SK-N-SH (cell line): Measurements from ENCODE around the gene WWP2. TPM values are rescaled to one million over a fixed set of nuclear protein-coding genes. Genes with fewer than 3 reads are reported as not detected.

Source experiments
- CTCF ChIA-PET: fragments of 300-600, 350-600 bp; formaldehyde crosslinking; extraction: SDS; loops from one replicate; lab custom pipeline; 2021; lab: Yijun Ruan, JAX
- POLR2A ChIA-PET: fragments of 350-600 bp; sonication (Branson Sonifier 250); formaldehyde crosslinking; extraction: SDS; loops from one replicate; lab custom pipeline; 2020; ENCODE audit warnings: antibody characterized with exemption, inconsistent platforms; lab: Yijun Ruan, JAX
- DNase-seq: peaks from one replicate; pipeline ENCODE4 v3.0.0; 2012
- H2AFZ ChIP-seq: fragments of 200-600 bp; sonication (generic); 2 replicates; pipeline ENCODE4 v1.8.1; 2016; ENCODE audit warnings: antibody characterized with exemption, mild to moderate bottlenecking, low read depth
- H3F3A ChIP-seq: fragments of 200-600 bp; sonication (generic); replicated peaks from 2 replicates; pipeline ENCODE3; 2016; ENCODE audit warnings: antibody characterized with exemption, mild to moderate bottlenecking; ENCODE audit not compliant: insufficient read depth
- H3K27ac ChIP-seq, 2 experiments: fragments of 200-500 bp in 1 of 2; fragments of 200-600 bp in 1 of 2; sonication (Bioruptor generic) in 1 of 2; sonication (generic), shearing (Covaris generic) in 1 of 2; 2 replicates each; pipeline versions ENCODE4 v1.5.1 to v1.6.1; 2014 to 2016; ENCODE audit warnings: low read depth in 2 of 2, inconsistent platforms in 1 of 2, low read length in 1 of 2, mild to moderate bottlenecking in 1 of 2, mixed read lengths in 1 of 2
- H3K27me3 ChIP-seq: fragments of 200-600 bp; sonication (generic), shearing (Covaris generic); 2 replicates; pipeline ENCODE4 v1.6.1; 2016; ENCODE audit warnings: mixed run types; ENCODE audit not compliant: insufficient read depth
- H3K36me3 ChIP-seq, 2 experiments: fragments of 200-500 bp in 1 of 2; fragments of 200-600 bp in 1 of 2; sonication (Bioruptor generic) in 1 of 2; sonication (generic) in 1 of 2; replicated peaks in 1 of 2; 2 replicates each; pipeline versions ENCODE3 to v1.5.1; 2014 to 2016; ENCODE audit warnings: low read length in 1 of 2, mild to moderate bottlenecking in 1 of 2; ENCODE audit not compliant: insufficient read depth in 2 of 2, control insufficient read depth in 1 of 2
- H3K4me1 ChIP-seq, 2 experiments: fragments of 200-500 bp in 1 of 2; fragments of 200-600 bp in 1 of 2; sonication (Bioruptor generic) in 1 of 2; sonication (generic), shearing (Covaris generic) in 1 of 2; 2 replicates each; pipeline versions ENCODE4 v1.5.1 to v1.6.1; 2014 to 2016; ENCODE audit warnings: low read depth in 1 of 2, low read length in 1 of 2, mixed run types in 1 of 2; ENCODE audit not compliant: insufficient read depth in 2 of 2, control insufficient read depth in 1 of 2
- H3K4me2 ChIP-seq: fragments of 200-600 bp; sonication (generic), shearing (Covaris generic); 2 replicates; pipeline ENCODE4 v1.6.1; 2017; ENCODE audit warnings: mixed run types
- H3K4me3 ChIP-seq, 2 experiments: fragments of 200-500 bp in 1 of 2; fragments of 200-600 bp in 1 of 2; sonication (Bioruptor generic) in 1 of 2; sonication (generic), shearing (Covaris generic) in 1 of 2; 2 replicates each; pipeline versions ENCODE4 v1.5.1 to v1.8.1; 2014 to 2016; ENCODE audit warnings: low read depth in 2 of 2, inconsistent platforms in 1 of 2, low read length in 1 of 2, mild to moderate bottlenecking in 1 of 2, mixed read lengths in 1 of 2, moderate library complexity in 1 of 2
- H3K79me2 ChIP-seq: fragments of 200-600 bp; sonication (generic); 2 replicates; pipeline ENCODE4 v1.8.1; 2017; ENCODE audit warnings: mild to moderate bottlenecking; ENCODE audit not compliant: insufficient read depth
- H3K9ac ChIP-seq: fragments of 200-600 bp; sonication (generic); 2 replicates; pipeline ENCODE4 v1.6.1; 2017; ENCODE audit warnings: mixed run types
- H3K9me2 ChIP-seq: fragments of 200-600 bp; sonication (generic); 2 replicates; pipeline ENCODE4 v1.6.1; 2017; ENCODE audit warnings: mixed run types
- H3K9me3 ChIP-seq: fragments of 200-600 bp; sonication (generic); 2 replicates; pipeline ENCODE4 v1.6.1; 2017; ENCODE audit warnings: mixed run types, mild to moderate bottlenecking, moderate library complexity
- H4K20me1 ChIP-seq: fragments of 200-600 bp; sonication (generic); 2 replicates; pipeline ENCODE4 v1.6.1; 2017; ENCODE audit warnings: mild to moderate bottlenecking, mixed run types; ENCODE audit not compliant: insufficient read depth
- EP300 ChIP-seq, 2 experiments: IDR thresholded peaks; 2 replicates each; pipeline versions ENCODE4 v1.4.0 to v1.6.1; 2012; ENCODE audit warnings: borderline replicate concordance in 1 of 2, low read depth in 1 of 2, low read length in 1 of 2
- EZH2phosphoT487 ChIP-seq: fragments of 200-600 bp; sonication (generic); IDR thresholded peaks from 2 replicates; pipeline ENCODE4 v1.6.1; 2017; ENCODE audit warnings: low read depth, mixed run types, mild to moderate bottlenecking, antibody characterized with exemption, moderate library complexity, borderline replicate concordance
- FOXM1 ChIP-seq: IDR thresholded peaks from 2 replicates; pipeline ENCODE4 v1.4.0; 2012; ENCODE audit warnings: low read depth, mild to moderate bottlenecking
- GATA2 ChIP-seq: sonication (generic); formaldehyde crosslinking; IDR thresholded peaks from 2 replicates; pipeline ENCODE4 v1.5.0; 2020; ENCODE audit warnings: mild to moderate bottlenecking, missing genetic modification reagents
- MXI1 ChIP-seq: IDR thresholded peaks from 2 replicates; pipeline ENCODE4 v1.6.1; 2012; ENCODE audit warnings: mild to moderate bottlenecking, low read depth, low read length, improper control_type of control experiment
- NFIC ChIP-seq: IDR thresholded peaks from 2 replicates; pipeline ENCODE4 v1.4.0; 2012; ENCODE audit warnings: borderline replicate concordance
- RFX5 ChIP-seq: IDR thresholded peaks from 2 replicates; pipeline ENCODE4 v1.6.1; 2012; ENCODE audit warnings: mild to moderate bottlenecking, improper control_type of control experiment, low read length
- TEAD4 ChIP-seq: IDR thresholded peaks from 2 replicates; pipeline ENCODE4 v1.4.0; 2012; ENCODE audit warnings: mild to moderate bottlenecking, borderline replicate concordance; ENCODE audit not compliant: insufficient read depth
- WGBS: methylation state at CpG from one replicate; pipeline ENCODE4 v1.1.6; 2017; ENCODE audit warnings: low lambda C conversion rate; 5-methylcytosine and 5-hydroxymethylcytosine counted together
- polyA plus RNA-seq, 3 experiments: library from polyadenylated mRNA; depleted of rRNA; stranded (reverse); fragments of >200 nt; gene quantifications; 2 replicates each; pipeline ENCODE4 v1.2.3, GENCODE V29; 2012
- TF ChIP-seq, protein P1 (sequence below): IDR thresholded peaks from 2 replicates; pipeline ENCODE4 v1.4.0; 2012; ENCODE audit warnings: low read depth
- TF ChIP-seq, protein P2 (sequence below): fragments of 200-600 bp; sonication (generic); IDR thresholded peaks from 2 replicates; pipeline ENCODE4 v1.6.1; 2017; ENCODE audit warnings: antibody characterized with exemption, mild to moderate bottlenecking, moderate library complexity
- TF ChIP-seq, protein P3 (sequence below): fragments of 150-350 bp; IDR thresholded peaks from 2 replicates; pipeline ENCODE4 v1.6.1; 2017; ENCODE audit warnings: antibody characterized with exemption, low read length, low read depth, borderline replicate concordance
- TF ChIP-seq, protein P4 (sequence below): IDR thresholded peaks from 2 replicates; pipeline ENCODE4 v1.4.0; 2012; ENCODE audit warnings: low read depth, borderline replicate concordance

Gene WWP2
- polyA plus RNA-seq, 1 of the 3 experiments (the other 2 are of a cell fraction), result 13.3 TPM

DNA sequence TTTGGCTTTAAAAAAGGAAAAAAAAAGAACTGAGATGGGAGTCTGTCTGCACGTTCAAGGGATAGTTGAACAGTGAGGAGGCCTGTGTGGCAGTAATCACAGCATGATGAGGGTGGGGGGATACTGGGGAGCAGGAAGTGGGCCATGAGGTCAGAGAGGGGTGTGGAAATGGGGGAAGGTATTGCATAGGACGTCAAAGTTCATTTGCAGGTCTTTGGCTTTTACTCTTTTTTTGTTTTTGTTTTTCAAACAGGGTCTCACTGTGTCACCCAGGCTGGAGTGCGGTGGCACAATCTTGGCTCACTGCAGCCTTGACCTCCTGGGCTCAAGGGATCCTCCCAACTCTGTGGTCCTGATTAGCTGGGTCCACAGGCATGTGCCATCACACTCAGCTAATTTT is 19.0 kb downstream of the WWP2 start:
- 92% methylated on average over 3 of the region's 3 CpGs for WGBS
- H2AFZ ChIP-seq, result no peak overlapping the region
- no peak overlapping the region for H3K27ac ChIP-seq
- peaks cover 4% of the 10 kb centered on the region for H3F3A ChIP-seq
- DNase-seq, result no peak
- peaks cover 23% of the 10 kb centered on the region for H3K79me2 ChIP-seq
- POLR2A ChIA-PET, result no interaction called here
- TF ChIP-seq TEAD4 (no peak), FOXM1 (no peak), RFX5 (no peak)
- H3K4me1 ChIP-seq, result peaks cover 0 to 5% of the 10 kb centered on the region in 2 experiments; a peak in 2 of 4 replicates
- H4K20me1 ChIP-seq, result no peaks in the 10 kb centered on the region
- H3K4me2 ChIP-seq, result no peak overlapping the region
- H3K9ac ChIP-seq, result no peak overlapping the region
- no peaks in the 10 kb centered on the region for H3K9me3 ChIP-seq
- no peak overlapping the region for H3K4me3 ChIP-seq
- no peaks in the 10 kb centered on the region for H3K9me2 ChIP-seq
- CTCF ChIA-PET, result interaction anchor here (1.5 kb wide), 1 partner anchor 15 kb away, joined by 4 read pairs; no protein-coding TSS in a partner anchor
- no peaks in the 10 kb centered on the region for H3K27me3 ChIP-seq
- peaks cover 0 to 7% of the 10 kb centered on the region in 2 experiments for H3K36me3 ChIP-seq

- H3K4me2 ChIP-seq, result no peak overlapping the region
- H4K20me1 ChIP-seq, result no peaks in the 10 kb centered on the region
- H3K79me2 ChIP-seq, result peaks cover 10% of the 10 kb centered on the region; the same call in 1 of the 2 replicates
- no peak for DNase-seq
- H3K27me3 ChIP-seq, result no peaks in the 10 kb centered on the region
- H2AFZ ChIP-seq, result no peak overlapping the region
- H3K36me3 ChIP-seq, result peaks cover 0 to 10% of the 10 kb centered on the region in 2 experiments
- H3K4me3 ChIP-seq, result no peak overlapping the region
- no peak for TF ChIP-seq NFIC
- TF ChIP-seq, protein P1, sequence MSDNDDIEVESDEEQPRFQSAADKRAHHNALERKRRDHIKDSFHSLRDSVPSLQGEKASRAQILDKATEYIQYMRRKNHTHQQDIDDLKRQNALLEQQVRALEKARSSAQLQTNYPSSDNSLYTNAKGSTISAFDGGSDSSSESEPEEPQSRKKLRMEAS, result no peak
- TF ChIP-seq, protein P2, sequence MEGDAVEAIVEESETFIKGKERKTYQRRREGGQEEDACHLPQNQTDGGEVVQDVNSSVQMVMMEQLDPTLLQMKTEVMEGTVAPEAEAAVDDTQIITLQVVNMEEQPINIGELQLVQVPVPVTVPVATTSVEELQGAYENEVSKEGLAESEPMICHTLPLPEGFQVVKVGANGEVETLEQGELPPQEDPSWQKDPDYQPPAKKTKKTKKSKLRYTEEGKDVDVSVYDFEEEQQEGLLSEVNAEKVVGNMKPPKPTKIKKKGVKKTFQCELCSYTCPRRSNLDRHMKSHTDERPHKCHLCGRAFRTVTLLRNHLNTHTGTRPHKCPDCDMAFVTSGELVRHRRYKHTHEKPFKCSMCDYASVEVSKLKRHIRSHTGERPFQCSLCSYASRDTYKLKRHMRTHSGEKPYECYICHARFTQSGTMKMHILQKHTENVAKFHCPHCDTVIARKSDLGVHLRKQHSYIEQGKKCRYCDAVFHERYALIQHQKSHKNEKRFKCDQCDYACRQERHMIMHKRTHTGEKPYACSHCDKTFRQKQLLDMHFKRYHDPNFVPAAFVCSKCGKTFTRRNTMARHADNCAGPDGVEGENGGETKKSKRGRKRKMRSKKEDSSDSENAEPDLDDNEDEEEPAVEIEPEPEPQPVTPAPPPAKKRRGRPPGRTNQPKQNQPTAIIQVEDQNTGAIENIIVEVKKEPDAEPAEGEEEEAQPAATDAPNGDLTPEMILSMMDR, result no peak
- TF ChIP-seq, protein P3, sequence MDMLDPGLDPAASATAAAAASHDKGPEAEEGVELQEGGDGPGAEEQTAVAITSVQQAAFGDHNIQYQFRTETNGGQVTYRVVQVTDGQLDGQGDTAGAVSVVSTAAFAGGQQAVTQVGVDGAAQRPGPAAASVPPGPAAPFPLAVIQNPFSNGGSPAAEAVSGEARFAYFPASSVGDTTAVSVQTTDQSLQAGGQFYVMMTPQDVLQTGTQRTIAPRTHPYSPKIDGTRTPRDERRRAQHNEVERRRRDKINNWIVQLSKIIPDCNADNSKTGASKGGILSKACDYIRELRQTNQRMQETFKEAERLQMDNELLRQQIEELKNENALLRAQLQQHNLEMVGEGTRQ, result no peak
- TF ChIP-seq, protein P4, sequence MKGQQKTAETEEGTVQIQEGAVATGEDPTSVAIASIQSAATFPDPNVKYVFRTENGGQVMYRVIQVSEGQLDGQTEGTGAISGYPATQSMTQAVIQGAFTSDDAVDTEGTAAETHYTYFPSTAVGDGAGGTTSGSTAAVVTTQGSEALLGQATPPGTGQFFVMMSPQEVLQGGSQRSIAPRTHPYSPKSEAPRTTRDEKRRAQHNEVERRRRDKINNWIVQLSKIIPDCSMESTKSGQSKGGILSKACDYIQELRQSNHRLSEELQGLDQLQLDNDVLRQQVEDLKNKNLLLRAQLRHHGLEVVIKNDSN, result no peak
- no peak for TF ChIP-seq EZH2phosphoT487
- no peak for TF ChIP-seq MXI1
- no peak for TF ChIP-seq EP300 (IDR thresholded peaks at IDR 0.05; ENCODE audit: borderline replicate concordance in 1 of 2, low read depth in 1 of 2, low read length in 1 of 2)
- no peak for TF ChIP-seq GATA2 (CRISPR knock-in tag)
- TF ChIP-seq RFX5, result no peak
- no peak for TF ChIP-seq TEAD4
- H3K9me3 ChIP-seq, result no peaks in the 10 kb centered on the region
- 92% methylated on average over 6 of the region's 6 CpGs for WGBS
- H3K9me2 ChIP-seq, result no peaks in the 10 kb centered on the region
- peaks cover 3% of the 10 kb centered on the region for H3F3A ChIP-seq
- H3K27ac ChIP-seq, result no peak overlapping the region
- H3K9ac ChIP-seq, result no peak overlapping the region
- POLR2A ChIA-PET, result no interaction called here
- CTCF ChIA-PET, result interaction anchor here (0.6 to 2.7 kb wide), 5 partner anchors 12 to 634 kb away, joined by 3 to 12 read pairs (median 3); partner anchors contain the start of gene WWP2
- peaks cover 0 to 5% of the 10 kb centered on the region in 2 experiments; a peak in 2 of 4 replicates for H3K4me1 ChIP-seq
Observed at GRCh38 chr16:69784586-69784985, 22.5 kb downstream of the WWP2 start.
